ENCODE data around the gene FOXD4L5.
"Not testable (repeated sequence)": the region's sequence is repeated elsewhere in the genome, so short reads cannot be mapped to it uniquely, and the experiment has no call there.

The FOXD4L5 gene

DNA sequence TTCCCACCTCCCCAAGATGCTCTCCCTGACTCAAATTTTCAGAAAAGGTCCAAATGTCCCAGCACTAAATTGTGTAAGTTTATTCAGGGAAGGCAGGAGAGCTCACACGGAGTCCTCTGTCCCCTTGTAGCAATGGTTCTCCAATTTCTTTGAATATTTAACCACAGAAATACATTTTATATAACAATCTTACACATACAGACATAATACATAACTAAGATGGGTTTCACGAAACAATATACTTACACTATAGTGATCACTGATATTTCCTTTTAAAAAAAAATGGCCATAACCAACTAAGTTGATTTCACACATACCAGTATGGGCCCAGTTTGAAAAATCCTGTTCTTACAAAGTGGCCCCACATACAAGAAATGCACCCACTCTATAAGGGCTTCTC is at the start of gene FOXD4L5:
TSS of gene FOXD4L5 (minus strand) at position 101 of the 400 bp plus-strand sequence. CDS start 832 bp downstream, outside the sequence.
- FAIRE-seq; DNase-seq (ENCODE audit: insufficient read length, low spot score): not testable (repeated sequence)

DNA sequence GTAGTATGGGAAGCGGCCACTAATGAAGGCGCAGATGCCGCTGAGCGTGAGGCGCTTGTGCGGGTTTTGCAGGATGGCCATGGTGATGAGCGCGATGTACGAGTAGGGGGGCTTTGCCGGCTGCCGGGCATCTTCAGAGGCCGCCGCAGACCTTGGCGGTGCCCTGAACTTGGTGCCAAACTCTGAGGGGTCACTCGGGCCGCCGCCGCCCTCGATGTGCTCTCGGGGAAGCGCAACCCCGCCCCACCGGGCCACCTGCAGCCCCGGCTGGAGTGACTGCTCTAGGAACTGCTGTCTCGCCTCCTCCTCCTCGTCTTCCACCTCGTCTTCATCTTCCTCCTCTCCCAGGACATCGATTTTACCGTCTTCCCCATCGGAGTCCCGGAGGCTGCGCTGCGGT is 1.1 kb downstream of the FOXD4L5 start:
- FAIRE-seq: not testable (repeated sequence)

DNA sequence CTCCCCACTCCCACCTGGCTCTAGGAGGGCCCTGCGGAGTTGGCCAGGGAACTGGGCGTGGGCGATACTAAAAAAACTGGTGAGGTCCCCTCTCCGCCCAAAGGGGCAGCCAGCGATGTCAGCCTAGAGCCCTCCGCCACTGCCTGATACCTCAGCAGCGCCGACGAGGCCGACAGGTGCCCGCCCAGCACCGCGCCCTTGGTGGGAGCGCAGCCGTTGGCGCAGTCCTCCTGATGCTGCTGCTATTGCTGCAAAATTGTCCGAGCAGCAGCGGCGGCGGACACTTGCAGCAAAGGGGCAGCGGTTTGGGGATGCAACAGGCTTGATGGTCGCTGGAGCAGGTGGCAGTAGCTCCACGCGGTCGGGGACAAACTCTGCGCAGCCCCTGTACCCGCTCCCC is 2.0 kb downstream of the FOXD4L5 start:
- not testable (repeated sequence) for DNase-seq (ENCODE audit: insufficient read length, low spot score); FAIRE-seq

More for the DNA sequence above, 1.1 kb downstream of the FOXD4L5 start:
- DNase-seq (ENCODE audit: insufficient read length, low spot score): not testable (repeated sequence)
